GM12873 (cell line): ENCODE data around the gene BCAS3.

ENCODE experiments used
- CTCF ChIP-seq: IDR thresholded peaks from 2 replicates; pipeline ENCODE4 v1.5.1; 2012; ENCODE audit warnings: low read depth, mild to moderate bottlenecking, moderate library complexity, low read length, control low read depth; ENCODE audit not compliant: insufficient read depth; ENCODE audit errors: missing control alignments

BCAS3 gene

GRCh38 chr17:61402073-61402541, 724.5 kb downstream of the BCAS3 start:
- no peak for TF ChIP-seq CTCF

- TF ChIP-seq CTCF, result no peak
These were observed 725.5 kb downstream of the BCAS3 start for GRCh38 chr17:61402978-61403800.

- TF ChIP-seq CTCF, result no peak
These were observed 726.4 kb downstream of the BCAS3 start for GRCh38 chr17:61403801-61404662.

GRCh38 chr17:61404663-61404912, 726.9 kb downstream of the BCAS3 start:
- TF ChIP-seq CTCF, result no peak

- no peak for TF ChIP-seq CTCF
These were observed 727.4 kb downstream of the BCAS3 start for GRCh38 chr17:61404913-61405685.

GRCh38 chr17:61405686-61406536, 728.3 kb downstream of the BCAS3 start:
- no peak for TF ChIP-seq CTCF
